GM21360 (cell line): ENCODE measurements around the gene RGS14.

Experiments used
- ATAC-seq: cut with Tn5 transposase; IDR thresholded peaks from one replicate; pipeline ENCODE4 v1.9.1; 2021; ENCODE audit warnings: mild to moderate bottlenecking, moderate library complexity; ENCODE audit not compliant: unreplicated experiment

RGS14 gene

GRCh38 chr5:177357459-177358351, at the start of gene RGS14:
Gene RGS14 (plus strand): TSS chr5:177357924. CDS start chr5:177358025, 101 bp downstream.
- ATAC-seq: peak; percentile 69

GRCh38 chr5:177308740-177309139, 49.0 kb upstream of the RGS14 start:
- no peak for ATAC-seq

DNA sequence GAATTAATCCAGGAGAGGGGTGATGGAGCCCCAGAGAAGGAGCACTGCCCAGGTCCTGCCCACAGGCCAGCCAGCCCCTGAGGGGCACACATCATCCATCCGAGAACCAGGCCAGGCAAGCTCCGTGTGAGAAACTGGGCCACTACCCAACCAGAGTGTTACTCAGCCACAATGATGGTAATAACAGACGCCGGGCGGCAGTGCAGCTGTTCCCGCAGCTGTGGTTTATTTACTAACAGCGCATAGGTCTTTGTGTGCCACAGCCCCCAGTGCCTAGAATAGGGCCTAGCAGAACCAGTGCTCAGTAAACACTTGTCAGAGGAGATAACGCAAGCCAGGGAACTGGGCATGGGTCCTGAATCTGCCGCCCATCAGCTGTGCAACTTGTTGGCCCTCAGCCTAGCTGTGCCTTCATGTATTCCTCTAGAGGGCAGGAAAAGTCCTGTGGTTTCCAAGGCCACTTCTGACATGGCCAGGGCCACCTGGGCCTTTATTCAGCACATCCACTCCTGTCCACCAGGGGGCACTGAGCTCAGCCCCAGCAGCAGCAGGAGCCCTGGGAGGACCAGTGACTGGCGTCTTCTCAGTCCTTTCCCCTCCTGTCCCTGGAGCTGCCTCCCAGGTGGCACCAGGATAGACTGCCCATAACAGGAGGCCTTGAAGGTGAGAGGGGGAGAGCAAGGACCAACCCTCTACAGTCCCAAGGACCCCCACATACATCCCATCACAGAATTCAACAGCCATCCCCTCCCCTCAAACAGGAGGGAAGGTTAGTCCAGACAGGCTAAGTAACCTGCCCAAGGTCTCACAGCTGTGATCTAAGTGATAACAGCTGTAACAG, 48.2 kb upstream of the RGS14 start:
- no peak for ATAC-seq

DNA sequence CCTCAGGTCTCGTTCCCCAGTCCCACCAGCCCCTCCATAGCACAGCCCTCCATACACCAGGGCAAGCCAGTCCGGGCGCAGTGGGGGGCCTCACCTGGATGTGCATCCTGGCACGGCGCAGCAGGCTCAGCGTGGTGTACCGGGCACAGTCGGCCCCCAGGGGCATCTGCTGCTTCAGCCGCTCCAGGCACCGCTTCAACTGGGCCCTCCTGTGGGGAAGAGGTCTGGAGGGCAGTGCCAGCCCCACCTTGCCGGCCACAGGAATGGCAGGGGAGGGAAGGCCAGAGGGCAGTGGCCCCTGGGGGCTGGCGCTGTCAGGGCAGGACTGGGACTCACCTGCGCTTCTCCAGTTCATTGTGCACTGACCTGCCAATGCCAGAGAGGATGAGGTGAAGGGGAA, 47.4 kb upstream of the RGS14 start:
- ATAC-seq: no peak

DNA sequence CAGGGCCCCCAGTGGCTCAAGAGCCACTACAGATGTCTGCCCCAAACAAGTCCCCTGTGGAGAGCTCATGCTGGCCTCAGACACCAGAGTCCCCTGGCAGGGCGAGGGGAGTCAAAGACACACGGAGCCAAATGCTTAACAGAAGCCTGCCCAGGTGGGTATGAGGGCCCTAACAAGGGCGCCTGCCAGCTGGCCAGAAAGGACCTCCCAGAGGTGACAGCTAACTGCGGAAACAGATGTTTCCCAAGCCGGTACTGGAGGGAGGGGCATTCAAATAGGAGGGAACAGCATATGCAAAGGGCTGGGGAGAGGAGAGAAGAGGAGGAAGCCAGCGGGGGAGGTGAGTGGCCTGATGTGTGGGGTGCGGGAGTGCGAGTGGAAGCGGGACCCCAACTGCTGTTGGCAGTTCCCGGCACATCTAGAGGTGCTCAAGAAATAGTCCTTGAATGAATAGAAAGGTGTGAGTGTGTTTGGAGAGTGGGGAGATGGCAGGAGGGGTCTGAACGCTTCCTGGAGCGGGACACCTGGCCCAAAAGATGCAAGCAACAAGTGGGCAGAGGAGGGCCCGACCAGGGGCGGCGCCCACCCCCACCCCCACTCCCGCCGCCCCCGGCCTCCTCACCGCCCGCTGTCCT, 46.9 kb upstream of the RGS14 start:
- no peak for ATAC-seq

GRCh38 chr5:177311392-177311722, 46.4 kb upstream of the RGS14 start:
- ATAC-seq: no peak

DNA sequence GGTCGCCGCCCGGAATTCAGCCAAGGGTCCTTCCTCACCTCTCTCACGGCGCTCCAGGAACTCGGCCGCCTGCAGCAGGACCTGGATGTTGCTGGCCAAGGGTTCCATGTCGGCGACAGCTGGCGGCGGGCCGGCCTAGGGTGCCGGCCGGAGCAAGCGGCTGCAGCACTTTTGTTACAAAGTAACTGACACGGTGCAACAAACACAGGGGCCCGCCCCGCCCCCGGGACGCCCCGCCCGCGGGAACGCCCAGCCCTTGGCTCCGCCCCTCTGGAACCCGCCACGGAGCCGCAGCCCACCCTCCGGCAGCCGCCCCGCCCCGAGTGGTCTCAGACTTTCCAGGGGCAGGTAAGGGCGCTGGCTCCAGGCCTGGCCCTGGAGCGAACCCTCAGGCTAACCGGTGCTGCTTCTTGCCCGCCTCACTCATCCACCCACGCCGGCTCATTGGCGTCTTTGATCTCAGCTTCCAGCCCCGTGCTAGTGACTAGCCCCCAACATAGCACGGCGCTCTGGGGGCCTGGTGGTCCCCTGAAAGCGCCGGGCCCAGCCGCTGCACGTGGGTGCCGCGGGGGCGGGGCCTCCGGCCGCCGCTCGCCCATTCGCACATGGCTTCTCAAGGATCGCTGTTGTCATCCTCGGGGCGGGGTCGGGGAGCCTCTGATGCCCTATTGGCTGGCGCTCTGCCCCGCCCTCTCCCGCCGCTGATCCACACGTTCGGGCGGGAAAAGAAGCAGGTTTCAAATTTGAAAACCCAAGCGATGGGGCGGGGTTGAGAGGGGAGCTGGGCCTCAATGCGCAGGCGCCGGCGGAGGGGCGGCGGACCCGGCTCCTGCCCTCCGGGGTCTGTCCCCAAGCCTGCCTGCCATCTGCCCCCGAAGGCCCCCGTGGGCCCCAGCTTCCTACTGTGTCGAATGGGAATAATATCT, 45.7 kb upstream of the RGS14 start, which contains the start of gene MXD3:
Gene MXD3, minus strand, starts transcription at position 176 of the 926 bp plus-strand sequence. Its CDS starts 68 bp downstream, at position 108.
- peak; percentile 69 for ATAC-seq

- ATAC-seq: peak; percentile 25
These were observed 45.0 kb upstream of the RGS14 start for GRCh38 chr5:177312649-177313181.

- ATAC-seq: no peak
These were observed 44.0 kb upstream of the RGS14 start for GRCh38 chr5:177313561-177314259.

DNA sequence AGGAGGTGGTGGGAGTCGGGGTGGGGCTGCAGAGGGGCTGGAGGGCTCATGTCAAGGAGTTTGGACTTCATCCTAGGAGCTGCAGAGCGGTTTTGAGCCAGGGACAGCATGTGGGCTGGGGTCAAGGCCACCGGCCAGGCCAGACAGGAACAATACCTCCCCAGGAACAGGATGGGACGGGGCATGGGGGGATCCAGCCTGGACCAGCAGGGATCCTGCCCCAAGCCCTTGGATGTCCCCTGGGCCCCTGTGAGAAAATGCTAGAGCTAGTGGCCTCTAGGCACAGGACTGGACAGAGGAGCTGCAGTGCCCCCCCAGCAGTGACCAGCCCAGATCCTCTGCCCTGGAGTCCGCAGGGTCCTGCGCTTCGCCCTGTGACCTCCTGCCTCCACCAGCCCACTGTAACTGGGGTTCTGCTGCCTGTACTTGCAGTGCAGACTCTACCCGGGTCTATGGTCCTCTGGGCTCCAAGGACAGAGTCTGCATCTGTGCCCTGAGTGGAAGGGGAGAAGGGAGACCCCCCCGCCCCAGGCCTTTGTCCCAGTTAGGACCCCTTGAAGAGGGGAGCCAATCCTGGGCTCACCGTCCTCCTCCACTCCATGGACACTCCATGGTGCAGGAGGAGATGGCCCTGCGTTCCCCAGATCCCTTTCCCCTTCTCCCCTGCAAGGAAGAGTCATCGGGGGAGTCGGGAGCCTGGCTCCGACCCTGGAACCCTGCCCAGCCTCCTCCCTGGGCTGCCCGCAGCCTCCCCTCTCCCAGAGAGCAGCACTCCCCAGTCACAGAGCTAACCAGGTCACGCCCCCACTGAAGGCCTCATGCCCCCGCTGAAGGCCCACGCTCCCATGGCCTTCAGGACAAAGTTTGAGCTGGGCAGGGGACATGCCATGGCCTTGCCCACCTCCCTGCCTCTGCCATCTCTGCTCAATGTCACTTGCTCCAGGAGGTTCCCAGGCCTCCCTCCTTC, 43.1 kb upstream of the RGS14 start:
- no peak for ATAC-seq

DNA sequence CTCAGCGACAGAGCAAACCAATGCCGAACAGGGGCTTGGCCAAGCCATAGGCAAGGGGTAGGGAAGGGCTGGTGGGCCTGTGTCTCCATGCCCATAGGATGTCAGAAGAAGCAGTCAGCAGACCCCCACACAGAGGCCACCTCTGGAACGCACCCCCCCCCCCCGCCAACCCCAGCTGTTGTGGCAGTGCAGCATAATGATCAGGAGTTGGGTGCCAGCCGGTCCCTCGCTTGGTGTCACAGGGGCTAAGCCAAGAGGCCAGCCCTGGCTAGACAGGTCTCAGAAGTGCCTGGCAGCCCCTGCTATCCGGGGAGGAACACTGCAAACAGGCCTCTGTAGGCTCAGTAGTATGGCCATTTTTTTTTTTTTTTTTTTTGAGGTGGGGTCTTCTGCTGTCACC, 42.3 kb upstream of the RGS14 start:
- ATAC-seq: no peak

DNA sequence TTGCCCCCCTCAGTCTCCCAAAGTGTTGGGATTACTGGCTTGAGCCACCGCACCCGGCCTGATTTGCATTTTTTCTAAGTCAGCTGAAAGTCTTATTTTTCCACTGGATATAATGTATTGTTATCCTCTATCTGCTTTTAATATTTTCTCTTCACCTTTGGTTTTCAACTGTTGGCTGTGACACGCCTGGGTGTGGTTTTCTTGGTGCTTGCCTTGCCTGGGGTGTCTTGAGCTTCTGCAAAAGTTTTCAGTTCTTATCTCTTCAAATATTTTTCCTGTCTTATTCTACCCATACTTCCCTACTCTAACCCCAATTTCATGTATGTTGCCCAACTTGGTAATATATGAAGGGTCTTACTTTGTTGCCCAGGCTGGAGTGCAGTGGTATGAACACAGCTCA, 41.7 kb upstream of the RGS14 start:
- no peak for ATAC-seq

GRCh38 chr5:177317959-177318377, 39.8 kb upstream of the RGS14 start:
- ATAC-seq: no peak

DNA sequence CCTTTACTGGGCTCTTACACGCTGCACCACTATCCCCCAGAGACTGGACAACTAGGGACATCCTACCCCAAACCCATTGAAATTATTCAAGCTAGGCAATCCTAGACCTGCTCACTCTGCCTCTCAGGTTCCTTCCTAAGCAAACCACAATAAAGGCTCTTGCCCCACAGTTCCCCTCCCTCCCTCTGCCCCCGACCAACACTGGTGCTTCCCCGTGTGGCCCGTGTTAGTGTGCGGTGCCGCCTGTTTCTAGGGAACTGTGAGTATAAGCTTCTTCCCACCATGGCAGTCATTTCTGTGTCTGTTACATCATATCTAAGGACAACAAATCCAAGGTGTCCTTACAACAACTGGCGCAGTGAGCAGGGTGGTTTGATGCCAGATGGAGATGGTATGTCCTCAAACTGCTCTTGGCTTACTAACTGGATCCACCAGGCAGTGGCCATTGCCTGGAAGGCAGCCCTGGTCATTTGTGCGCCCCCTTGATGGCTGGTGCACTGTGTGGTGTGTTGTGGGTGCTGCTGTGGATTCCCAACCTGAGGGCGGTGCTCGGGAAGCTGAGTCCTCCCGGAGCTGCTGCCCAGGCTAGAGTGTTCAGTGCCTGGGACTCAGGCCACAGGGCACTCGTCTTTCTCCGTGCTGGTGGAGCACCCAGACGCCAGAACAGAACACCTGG, 37.7 kb upstream of the RGS14 start:
- ATAC-seq: no peak

DNA sequence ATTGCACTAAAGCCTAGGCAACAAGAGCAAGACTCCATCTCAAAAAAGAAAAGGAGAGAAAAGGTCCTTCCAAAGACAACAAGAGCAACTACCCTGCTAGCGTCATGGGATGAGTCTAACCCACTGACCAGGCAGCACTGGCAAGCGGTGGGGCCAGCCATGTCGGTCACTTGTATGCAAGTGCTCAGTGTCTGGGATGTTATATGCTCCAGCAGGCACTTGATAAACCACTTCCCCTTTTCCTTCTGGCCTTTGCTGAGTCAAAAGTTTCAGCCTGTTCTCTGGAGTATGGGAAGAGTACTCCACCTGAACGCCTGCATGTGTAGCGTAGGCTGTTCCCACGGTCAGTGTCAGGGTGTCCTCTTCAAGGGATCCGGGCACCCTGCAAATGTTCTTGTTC, 36.8 kb upstream of the RGS14 start:
- no peak for ATAC-seq

- ATAC-seq: no peak
These were observed 31.8 kb upstream of the RGS14 start for GRCh38 chr5:177325868-177326381.
